GM12874 (cell line): ENCODE results near the gene ZXDC.

Experiments
- CTCF ChIP-seq: IDR thresholded peaks from 2 replicates; pipeline ENCODE4 v1.5.1; 2011; ENCODE audit warnings: low read depth, mild to moderate bottlenecking, control low read depth, low read length, moderate library complexity; ENCODE audit not compliant: insufficient read depth

The ZXDC gene

GRCh38 chr3:126395846-126396513, 79.7 kb downstream of the ZXDC start:
- no peak for TF ChIP-seq CTCF

GRCh38 chr3:126394977-126395321, 80.7 kb downstream of the ZXDC start:
- no peak for TF ChIP-seq CTCF

GRCh38 chr3:126394179-126394976, 81.3 kb downstream of the ZXDC start, which contains the start of gene CFAP100:
Gene CFAP100, plus strand, starts transcription at chr3:126394909. Its CDS starts 1,092 bp downstream, at chr3:126396001.
- TF ChIP-seq CTCF: no peak

GRCh38 chr3:126393563-126393962, 82.1 kb downstream of the ZXDC start:
- TF ChIP-seq CTCF: no peak

- no peak for TF ChIP-seq CTCF
These were observed 83.4 kb downstream of the ZXDC start for GRCh38 chr3:126392246-126392645.

GRCh38 chr3:126391631-126392030, 84.1 kb downstream of the ZXDC start:
- no peak for TF ChIP-seq CTCF

GRCh38 chr3:126390751-126391150, 84.9 kb downstream of the ZXDC start:
- TF ChIP-seq CTCF: no peak
